Smooth muscle cell (in vitro differentiated cells): ENCODE results near the gene PCDH15. TPM values are rescaled to one million over a fixed set of nuclear protein-coding genes. Genes with fewer than 3 reads are reported as not detected.

Experiments used
- DNase-seq: peaks from one replicate; lab custom pipeline; 2025; ENCODE audit not compliant: unreplicated experiment; lab: John Stamatoyannopoulos, UW
- H2AFZ ChIP-seq: fragments of 200-600 bp; sonication (generic); 2 replicates; pipeline ENCODE4 v1.6.0; 2016; ENCODE audit warnings: antibody characterized with exemption, low read depth, mild to moderate bottlenecking
- H3F3A ChIP-seq: fragments of 200-600 bp; sonication (generic); 2 replicates; pipeline ENCODE4 v1.6.0; 2017; ENCODE audit warnings: antibody characterized with exemption, low read depth
- H3K27ac ChIP-seq: fragments of 200-600 bp; sonication (generic); 2 replicates; pipeline ENCODE4 v1.5.1; 2016; ENCODE audit warnings: low read depth, mild to moderate bottlenecking
- H3K27me3 ChIP-seq: fragments of 200-600 bp; sonication (generic); 2 replicates; pipeline ENCODE4 v1.6.1; 2016; ENCODE audit warnings: low read depth, mild to moderate bottlenecking
- H3K36me3 ChIP-seq: fragments of 200-600 bp; sonication (generic); 2 replicates; pipeline ENCODE4 v1.5.1; 2016; ENCODE audit warnings: low read depth
- H3K4me1 ChIP-seq: fragments of 200-600 bp; sonication (generic); 2 replicates; pipeline ENCODE4 v1.5.1; 2016; ENCODE audit warnings: low read depth
- H3K4me2 ChIP-seq: fragments of 200-600 bp; sonication (generic); 2 replicates; pipeline ENCODE4 v1.6.0; 2016; ENCODE audit warnings: mild to moderate bottlenecking
- H3K4me3 ChIP-seq: fragments of 200-600 bp; sonication (generic); 2 replicates; pipeline ENCODE4 v1.5.1; 2016; ENCODE audit warnings: mild to moderate bottlenecking
- H3K79me2 ChIP-seq: fragments of 200-600 bp; sonication (generic); 2 replicates; pipeline ENCODE4 v1.6.0; 2016; ENCODE audit warnings: low read depth, mild to moderate bottlenecking
- H3K9ac ChIP-seq: fragments of 200-600 bp; sonication (generic); 2 replicates; pipeline ENCODE4 v1.6.0; 2016; ENCODE audit warnings: low read depth
- H3K9me3 ChIP-seq: fragments of 200-600 bp; sonication (generic); replicated peaks from 2 replicates; pipeline ENCODE4 v1.5.1; 2016; ENCODE audit warnings: low read depth
- H4K20me1 ChIP-seq: fragments of 200-600 bp; sonication (generic); 2 replicates; pipeline ENCODE4 v1.6.0; 2016; ENCODE audit warnings: low read depth
- WGBS: methylation state at CpG from one replicate; pipeline ENCODE4 v1.1.7; 2016; ENCODE audit warnings: low lambda C conversion rate; 5-methylcytosine and 5-hydroxymethylcytosine counted together
- polyA plus RNA-seq: library from polyadenylated mRNA; unstranded; fragments of >200 nt; fragmentation: Nextera tagmentation; extraction: Ambion mirVana; gene quantifications from 2 replicates; pipeline ENCODE4 v1.2.1, GENCODE V29; 2016
- total RNA-seq: library from RNA; depleted of rRNA; stranded (reverse); fragments of >200 nt; gene quantifications from 2 replicates; pipeline ENCODE4 v1.2.3, GENCODE V29; 2014
- TF ChIP-seq, protein P1 (sequence below): fragments of 200-600 bp; sonication (generic); IDR thresholded peaks from 2 replicates; pipeline ENCODE4 v1.5.1; 2017; ENCODE audit warnings: borderline replicate concordance, mild to moderate bottlenecking, antibody characterized with exemption; ENCODE audit not compliant: insufficient read depth, poor library complexity, severe bottlenecking

The PCDH15 gene
- total and polyA plus RNA-seq, 2 experiments from 2014 or later, result not detected

- TF ChIP-seq, protein P1, sequence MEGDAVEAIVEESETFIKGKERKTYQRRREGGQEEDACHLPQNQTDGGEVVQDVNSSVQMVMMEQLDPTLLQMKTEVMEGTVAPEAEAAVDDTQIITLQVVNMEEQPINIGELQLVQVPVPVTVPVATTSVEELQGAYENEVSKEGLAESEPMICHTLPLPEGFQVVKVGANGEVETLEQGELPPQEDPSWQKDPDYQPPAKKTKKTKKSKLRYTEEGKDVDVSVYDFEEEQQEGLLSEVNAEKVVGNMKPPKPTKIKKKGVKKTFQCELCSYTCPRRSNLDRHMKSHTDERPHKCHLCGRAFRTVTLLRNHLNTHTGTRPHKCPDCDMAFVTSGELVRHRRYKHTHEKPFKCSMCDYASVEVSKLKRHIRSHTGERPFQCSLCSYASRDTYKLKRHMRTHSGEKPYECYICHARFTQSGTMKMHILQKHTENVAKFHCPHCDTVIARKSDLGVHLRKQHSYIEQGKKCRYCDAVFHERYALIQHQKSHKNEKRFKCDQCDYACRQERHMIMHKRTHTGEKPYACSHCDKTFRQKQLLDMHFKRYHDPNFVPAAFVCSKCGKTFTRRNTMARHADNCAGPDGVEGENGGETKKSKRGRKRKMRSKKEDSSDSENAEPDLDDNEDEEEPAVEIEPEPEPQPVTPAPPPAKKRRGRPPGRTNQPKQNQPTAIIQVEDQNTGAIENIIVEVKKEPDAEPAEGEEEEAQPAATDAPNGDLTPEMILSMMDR, result no peak
- Histone ChIP-seq H3K27me3 (no peaks in the 10 kb centered on the region), H3K27ac (no peak overlapping the region), H3F3A (no peaks in the 10 kb centered on the region), H3K4me1 (no peaks in the 10 kb centered on the region), H3K36me3 (no peaks in the 10 kb centered on the region), H3K9me3 (no peaks in the 10 kb centered on the region), H4K20me1 (no peaks in the 10 kb centered on the region), H3K79me2 (no peaks in the 10 kb centered on the region), H2AFZ (no peak overlapping the region), H3K4me3 (no peak overlapping the region), H3K9ac (no peak overlapping the region), H3K4me2 (no peak overlapping the region)
- DNase-seq, result no peak
- WGBS, result 90% methylated on average over 3 of the region's 3 CpGs
These were observed 304.2 kb downstream of the PCDH15 start for GRCh38 chr10:54496852-54497251.

DNA sequence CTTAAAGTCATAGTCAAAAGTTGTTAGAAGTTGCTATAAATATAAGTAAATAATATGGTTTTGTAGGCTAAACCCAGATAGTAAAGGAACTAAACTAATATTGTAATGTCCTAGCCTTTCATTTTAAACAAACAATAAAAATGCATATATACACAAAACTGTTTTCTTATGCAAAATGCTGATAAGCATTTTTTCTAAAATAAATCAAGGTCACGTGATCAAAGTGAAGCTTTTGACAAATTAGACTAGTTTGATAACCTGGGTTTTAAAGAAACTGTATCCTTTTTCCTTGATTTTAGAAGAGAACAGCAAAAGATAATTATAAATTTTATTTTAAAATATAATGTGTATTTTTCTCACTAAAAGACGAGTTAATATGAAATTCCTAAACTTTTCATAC is 313.3 kb downstream of the PCDH15 start:
- Histone ChIP-seq H3K4me1 (no peaks in the 10 kb centered on the region), H3K9ac (no peak overlapping the region)

DNA sequence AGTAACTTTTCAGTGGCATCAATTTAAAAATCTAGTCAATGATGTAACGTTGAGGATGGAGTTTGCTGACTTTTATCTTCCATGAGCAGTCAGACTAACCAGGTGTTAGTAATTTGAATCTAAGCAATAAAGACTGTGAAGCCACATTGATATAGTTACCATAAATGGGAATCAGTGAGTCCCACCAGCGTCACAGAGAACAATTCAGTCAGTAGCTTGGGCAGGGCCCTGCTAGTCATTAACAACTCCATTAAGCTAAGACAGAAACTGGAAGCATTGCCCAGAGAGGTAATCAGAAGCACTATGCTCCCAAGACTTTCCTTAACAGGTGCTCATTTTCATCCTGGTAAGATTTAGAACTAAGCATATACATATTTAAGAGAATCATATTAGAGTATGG is 315.1 kb downstream of the PCDH15 start:
- Histone ChIP-seq H3K36me3 (no peaks in the 10 kb centered on the region), H3K27ac (no peak overlapping the region), H3K27me3 (no peaks in the 10 kb centered on the region), H3K9me3 (no peaks in the 10 kb centered on the region), H3F3A (no peaks in the 10 kb centered on the region), H3K79me2 (no peaks in the 10 kb centered on the region), H2AFZ (no peak overlapping the region), H3K4me2 (no peak overlapping the region), H3K9ac (no peak overlapping the region), H4K20me1 (no peaks in the 10 kb centered on the region), H3K4me3 (no peak overlapping the region), H3K4me1 (no peaks in the 10 kb centered on the region)
- TF ChIP-seq, protein P1, result no peak
- 90% methylated on average over 2 of the region's 2 CpGs for WGBS
- DNase-seq, result no peak

More for the DNA sequence above, 313.3 kb downstream of the PCDH15 start:
- H3K79me2 ChIP-seq, result no peaks in the 10 kb centered on the region
- no peaks in the 10 kb centered on the region for H4K20me1 ChIP-seq
- H3F3A ChIP-seq, result no peaks in the 10 kb centered on the region
- H3K4me3 ChIP-seq, result no peak overlapping the region
- H3K4me2 ChIP-seq, result no peak overlapping the region
- no peaks in the 10 kb centered on the region for H3K9me3 ChIP-seq
- H2AFZ ChIP-seq, result no peak overlapping the region
- H3K36me3 ChIP-seq, result no peaks in the 10 kb centered on the region
- WGBS, result 89% methylated on average over 2 of the region's 2 CpGs
- no peaks in the 10 kb centered on the region for H3K27me3 ChIP-seq
- DNase-seq, result no peak
- no peak overlapping the region for H3K27ac ChIP-seq
- TF ChIP-seq, protein P1, result no peak

DNA sequence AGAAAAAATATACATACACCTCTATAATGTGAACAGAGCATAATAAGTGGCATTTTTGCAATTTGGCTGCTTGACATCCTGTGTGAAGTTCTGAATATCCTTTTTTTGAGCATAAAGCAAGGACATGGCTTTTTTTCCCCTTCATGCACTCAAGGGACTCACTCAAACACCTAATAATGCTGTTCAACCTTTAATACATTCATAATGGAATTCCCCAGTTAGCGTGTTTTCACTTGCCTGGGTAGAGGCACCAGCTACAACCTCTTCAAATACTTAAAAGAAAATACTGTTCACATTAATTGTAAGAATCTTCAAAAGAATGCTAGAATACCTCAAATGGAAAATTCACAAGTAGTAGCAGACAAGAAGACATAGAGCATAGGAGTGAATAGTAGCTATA is 316.8 kb downstream of the PCDH15 start:
- Histone ChIP-seq H3K36me3 (no peaks in the 10 kb centered on the region), H3K79me2 (no peaks in the 10 kb centered on the region), H3K9me3 (no peaks in the 10 kb centered on the region), H2AFZ (no peak overlapping the region), H3K4me1 (no peaks in the 10 kb centered on the region), H3F3A (no peaks in the 10 kb centered on the region), H3K27ac (no peak overlapping the region), H3K27me3 (no peaks in the 10 kb centered on the region), H3K9ac (no peak overlapping the region), H3K4me3 (no peak overlapping the region), H3K4me2 (no peak overlapping the region), H4K20me1 (no peaks in the 10 kb centered on the region)
- TF ChIP-seq, protein P1, result no peak
- WGBS, result 77% methylated on average over 1 of the region's 1 CpG
- DNase-seq, result no peak
